HepG2 (cell line): ENCODE data around the gene HNRNPA1. TPM values are rescaled to one million over a fixed set of nuclear protein-coding genes. Genes with fewer than 3 reads are reported as not detected.

Experiments used
- CBX5 ChIP-seq: sonication (generic); formaldehyde crosslinking; IDR thresholded peaks from 2 replicates; pipeline ENCODE4 v1.4.0; 2020; ENCODE audit warnings: missing genetic modification reagents, borderline replicate concordance
- CSRNP2 ChIP-seq: sonication (generic); formaldehyde crosslinking; conservative IDR thresholded peaks from 2 replicates; pipeline ENCODE4 v1.8.0; 2022; ENCODE audit warnings: low read depth, missing genetic modification reagents
- HNRNPH1 ChIP-seq: fragments of 200-400 bp; formaldehyde crosslinking; optimal IDR thresholded peaks from 2 replicates; pipeline ENCODE3; 2017; ENCODE audit warnings: mild to moderate bottlenecking, low read depth, low read length
- KLF6 ChIP-seq: IDR thresholded peaks from 2 replicates; pipeline ENCODE4 v1.8.0; 2016; ENCODE audit warnings: missing biosample characterization, missing genetic modification reagents
- MEIS1 ChIP-seq: sonication (generic); formaldehyde crosslinking; IDR thresholded peaks from 2 replicates; pipeline ENCODE4 v1.9.0; 2021; ENCODE audit warnings: mild to moderate bottlenecking, missing genetic modification reagents, moderate library complexity, borderline replicate concordance
- REPIN1 ChIP-seq: sonication (generic); formaldehyde crosslinking; IDR thresholded peaks from 2 replicates; pipeline ENCODE4 v1.8.0; 2022; ENCODE audit warnings: missing genetic modification reagents, low read depth, mild to moderate bottlenecking, borderline replicate concordance
- TRAFD1 ChIP-seq: sonication (generic); formaldehyde crosslinking; IDR thresholded peaks from 2 replicates; pipeline ENCODE4 v1.5.1; 2020; ENCODE audit warnings: missing genetic modification reagents, mild to moderate bottlenecking, borderline replicate concordance
- ZBTB4 ChIP-seq: sonication (generic); formaldehyde crosslinking; IDR thresholded peaks from 2 replicates; pipeline ENCODE4 v1.4.0; 2020; ENCODE audit warnings: missing genetic modification reagents, mild to moderate bottlenecking, borderline replicate concordance
- ZIK1 ChIP-seq: sonication (generic); formaldehyde crosslinking; IDR thresholded peaks from 2 replicates; pipeline ENCODE4 v1.5.0; 2020; ENCODE audit warnings: mild to moderate bottlenecking, low read depth, missing genetic modification reagents, borderline replicate concordance
- ZNF431 ChIP-seq: sonication (generic); formaldehyde crosslinking; IDR thresholded peaks from 2 replicates; pipeline ENCODE4 v1.9.0; 2022; ENCODE audit warnings: missing genetic modification reagents, low read depth, mild to moderate bottlenecking, borderline replicate concordance
- polyA plus RNA-seq, 8 experiments: library from polyadenylated mRNA; depleted of rRNA in 3 of 8; stranded (reverse) in 7 of 8; unstranded in 1 of 8; fragments of >200 nt; fragmentation: Illumina TruSeq in 4 of 8; extraction: Trizol in 4 of 8; gene quantifications; 2 replicates each; pipeline versions ENCODE4 v1.2.1 to v1.2.3, GENCODE V29; 2011 to 2016; ENCODE audit warnings: low read depth in 4 of 8, missing spikeins in 1 of 8, mixed read lengths in 1 of 8; ENCODE audit not compliant: insufficient read depth in 1 of 8
- total RNA-seq, 5 experiments: library from RNA; depleted of rRNA; stranded (reverse); fragments of >200 nt; fragmentation: Illumina TruSeq; extraction: Trizol; gene quantifications; 2 replicates each; pipeline ENCODE4 v1.2.3, GENCODE V29; 2016; ENCODE audit warnings: low read depth in 1 of 5
- TF ChIP-seq, protein P1 (sequence below): IDR thresholded peaks from 2 replicates; pipeline ENCODE4 v1.6.1; 2016; ENCODE audit warnings: low read depth, missing genetic modification reagents, missing compliant biosample characterization

Gene HNRNPA1
- total and polyA plus RNA-seq, 2 of the 13 experiments (the other 11 are each of a cell fraction or from before 2014, with no cell fraction given) = 535 to 1,820 TPM

- TF ChIP-seq ZBTB4 (CRISPR knock-in tag) = no peak
- TF ChIP-seq KLF6 (CRISPR knock-in tag) = no peak
- TF ChIP-seq TRAFD1 (CRISPR knock-in tag) = no peak
- TF ChIP-seq ZIK1 (CRISPR knock-in tag) = no peak
- TF ChIP-seq, protein P1, sequence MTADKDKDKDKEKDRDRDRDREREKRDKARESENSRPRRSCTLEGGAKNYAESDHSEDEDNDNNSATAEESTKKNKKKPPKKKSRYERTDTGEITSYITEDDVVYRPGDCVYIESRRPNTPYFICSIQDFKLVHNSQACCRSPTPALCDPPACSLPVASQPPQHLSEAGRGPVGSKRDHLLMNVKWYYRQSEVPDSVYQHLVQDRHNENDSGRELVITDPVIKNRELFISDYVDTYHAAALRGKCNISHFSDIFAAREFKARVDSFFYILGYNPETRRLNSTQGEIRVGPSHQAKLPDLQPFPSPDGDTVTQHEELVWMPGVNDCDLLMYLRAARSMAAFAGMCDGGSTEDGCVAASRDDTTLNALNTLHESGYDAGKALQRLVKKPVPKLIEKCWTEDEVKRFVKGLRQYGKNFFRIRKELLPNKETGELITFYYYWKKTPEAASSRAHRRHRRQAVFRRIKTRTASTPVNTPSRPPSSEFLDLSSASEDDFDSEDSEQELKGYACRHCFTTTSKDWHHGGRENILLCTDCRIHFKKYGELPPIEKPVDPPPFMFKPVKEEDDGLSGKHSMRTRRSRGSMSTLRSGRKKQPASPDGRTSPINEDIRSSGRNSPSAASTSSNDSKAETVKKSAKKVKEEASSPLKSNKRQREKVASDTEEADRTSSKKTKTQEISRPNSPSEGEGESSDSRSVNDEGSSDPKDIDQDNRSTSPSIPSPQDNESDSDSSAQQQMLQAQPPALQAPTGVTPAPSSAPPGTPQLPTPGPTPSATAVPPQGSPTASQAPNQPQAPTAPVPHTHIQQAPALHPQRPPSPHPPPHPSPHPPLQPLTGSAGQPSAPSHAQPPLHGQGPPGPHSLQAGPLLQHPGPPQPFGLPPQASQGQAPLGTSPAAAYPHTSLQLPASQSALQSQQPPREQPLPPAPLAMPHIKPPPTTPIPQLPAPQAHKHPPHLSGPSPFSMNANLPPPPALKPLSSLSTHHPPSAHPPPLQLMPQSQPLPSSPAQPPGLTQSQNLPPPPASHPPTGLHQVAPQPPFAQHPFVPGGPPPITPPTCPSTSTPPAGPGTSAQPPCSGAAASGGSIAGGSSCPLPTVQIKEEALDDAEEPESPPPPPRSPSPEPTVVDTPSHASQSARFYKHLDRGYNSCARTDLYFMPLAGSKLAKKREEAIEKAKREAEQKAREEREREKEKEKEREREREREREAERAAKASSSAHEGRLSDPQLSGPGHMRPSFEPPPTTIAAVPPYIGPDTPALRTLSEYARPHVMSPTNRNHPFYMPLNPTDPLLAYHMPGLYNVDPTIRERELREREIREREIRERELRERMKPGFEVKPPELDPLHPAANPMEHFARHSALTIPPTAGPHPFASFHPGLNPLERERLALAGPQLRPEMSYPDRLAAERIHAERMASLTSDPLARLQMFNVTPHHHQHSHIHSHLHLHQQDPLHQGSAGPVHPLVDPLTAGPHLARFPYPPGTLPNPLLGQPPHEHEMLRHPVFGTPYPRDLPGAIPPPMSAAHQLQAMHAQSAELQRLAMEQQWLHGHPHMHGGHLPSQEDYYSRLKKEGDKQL (CRISPR knock-in tag) = no peak
- TF ChIP-seq CSRNP2 (CRISPR knock-in tag) = no peak
- TF ChIP-seq MEIS1 = no peak
- peak; percentile 15 for TF ChIP-seq HNRNPH1
- no peak for TF ChIP-seq CBX5
- peak; percentile 78 for TF ChIP-seq REPIN1 (CRISPR knock-in tag)
- TF ChIP-seq ZNF431 = no peak
Measured at GRCh38 chr12:54300732-54301427, 20.4 kb downstream of the HNRNPA1 start, which contains the start of gene NFE2 (continued).
